CD14-positive monocyte (primary cell): ENCODE measurements around the gene HK1. TPM values are rescaled to one million over a fixed set of nuclear protein-coding genes. Genes with fewer than 3 reads are reported as not detected.

Experiments used
- DNase-seq, 3 donors: peaks; one replicate each; pipeline ENCODE4 v3.0.0-alpha.2; 2011 to 2022
- H2AFZ ChIP-seq: 2 replicates; pipeline ENCODE4 v1.6.0; 2012; ENCODE audit warnings: mild to moderate bottlenecking, low read depth, low read length, inconsistent platforms; ENCODE audit not compliant: insufficient read depth, poor library complexity, severe bottlenecking
- H3K27ac ChIP-seq, 2 donors: 1 replicate in 1 of 2; 2 replicates in 1 of 2; pipeline ENCODE4 v1.5.1; 2012 to 2013; ENCODE audit warnings: low read length in 2 of 2, control low read depth in 1 of 2, inconsistent platforms in 1 of 2, low read depth in 1 of 2, mild to moderate bottlenecking in 1 of 2
- H3K27me3 ChIP-seq, 2 donors: one replicate each; pipeline versions ENCODE4 v1.6.0 to v1.6.1; 2011 to 2013; ENCODE audit warnings: low read length in 2 of 2; ENCODE audit not compliant: control insufficient read depth in 2 of 2, insufficient read depth in 2 of 2
- H3K36me3 ChIP-seq, 2 donors: replicated peaks in 1 of 2; 1 replicate in 1 of 2; 2 replicates in 1 of 2; pipeline versions ENCODE4 v1.5.1 to v1.6.1; 2012 to 2013; ENCODE audit warnings: low read length in 2 of 2, control low read depth in 1 of 2, inconsistent platforms in 1 of 2, mild to moderate bottlenecking in 1 of 2; ENCODE audit not compliant: insufficient read depth in 2 of 2, control insufficient read depth in 1 of 2
- H3K4me1 ChIP-seq, 2 donors: 1 replicate in 1 of 2; 2 replicates in 1 of 2; pipeline versions ENCODE4 v1.5.1 to v1.6.1; 2012 to 2013; ENCODE audit warnings: low read length in 2 of 2, control low read depth in 1 of 2, inconsistent platforms in 1 of 2, mild to moderate bottlenecking in 1 of 2, moderate library complexity in 1 of 2; ENCODE audit not compliant: insufficient read depth in 2 of 2, control insufficient read depth in 1 of 2
- H3K4me2 ChIP-seq: replicated peaks from 2 replicates; pipeline ENCODE3; 2012; ENCODE audit warnings: low read length, moderate library complexity, mild to moderate bottlenecking; ENCODE audit not compliant: poor library complexity, severe bottlenecking; ENCODE audit errors: extremely low read depth
- H3K4me3 ChIP-seq, 3 experiments: fragments of 200-600 bp in 1 of 3; sonication (generic) in 1 of 3; replicated peaks in 1 of 3; 1 replicate in 2 of 3; 2 replicates in 1 of 3; pipeline ENCODE4 v1.5.1; 2011 to 2013; ENCODE audit warnings: low read length in 3 of 3, mild to moderate bottlenecking in 3 of 3, control low read depth in 2 of 3, low read depth in 2 of 3, inconsistent platforms in 1 of 3, moderate library complexity in 1 of 3
- H3K79me2 ChIP-seq: 2 replicates; pipeline ENCODE4 v1.6.0; 2012; ENCODE audit warnings: mild to moderate bottlenecking, control low read depth, inconsistent platforms, low read length, moderate library complexity; ENCODE audit not compliant: insufficient read depth
- H3K9ac ChIP-seq: 2 replicates; pipeline ENCODE4 v1.6.0; 2017; ENCODE audit warnings: low read length, mild to moderate bottlenecking; ENCODE audit not compliant: insufficient read depth, poor library complexity, severe bottlenecking
- H3K9me3 ChIP-seq, 2 donors: replicated peaks in 1 of 2; 1 replicate in 1 of 2; 2 replicates in 1 of 2; pipeline versions ENCODE4 v1.5.1 to v1.6.1; 2012 to 2013; ENCODE audit warnings: low read length in 2 of 2, control low read depth in 1 of 2; ENCODE audit not compliant: control insufficient read depth in 1 of 2, insufficient read depth in 1 of 2
- H4K20me1 ChIP-seq: 2 replicates; pipeline ENCODE4 v1.6.0; 2012; ENCODE audit warnings: mild to moderate bottlenecking, low read length, control low read depth, moderate library complexity; ENCODE audit not compliant: insufficient read depth
- H3K27ac Mint-ChIP-seq, 7 donors: one replicate each; pipeline ENCODE4 v1.8.0; 2020; ENCODE audit warnings: mild to moderate bottlenecking in 7 of 7, mixed read lengths in 7 of 7, moderate library complexity in 6 of 7, inconsistent platforms in 2 of 7
- H3K27me3 Mint-ChIP-seq, 3 donors: one replicate each; pipeline ENCODE4 v1.8.0; 2021 to 2022; ENCODE audit warnings: low read depth in 3 of 3, mild to moderate bottlenecking in 3 of 3, mixed read lengths in 3 of 3, moderate library complexity in 3 of 3, inconsistent platforms in 1 of 3
- H3K36me3 Mint-ChIP-seq, 2 donors: one replicate each; pipeline ENCODE4 v1.8.0; 2020; ENCODE audit warnings: mixed read lengths in 2 of 2, inconsistent platforms in 1 of 2, mild to moderate bottlenecking in 1 of 2
- H3K4me1 Mint-ChIP-seq: one replicate; pipeline ENCODE4 v1.8.0; 2020; ENCODE audit warnings: mild to moderate bottlenecking, mixed read lengths
- H3K4me3 Mint-ChIP-seq, 2 donors: one replicate each; pipeline ENCODE4 v1.8.0; 2020; ENCODE audit warnings: mild to moderate bottlenecking in 2 of 2, mixed read lengths in 2 of 2, moderate library complexity in 1 of 2
- H3K9me3 Mint-ChIP-seq, 7 donors: one replicate each; pipeline ENCODE4 v1.8.0; 2020 to 2022; ENCODE audit warnings: mixed read lengths in 7 of 7, mild to moderate bottlenecking in 6 of 7, moderate library complexity in 6 of 7, inconsistent platforms in 2 of 7
- WGBS: methylation state at CpG from one replicate; pipeline ENCODE4 v1.1.5; 2013; ENCODE audit warnings: missing lambda C conversion rate; ENCODE audit not compliant: insufficient coverage; 5-methylcytosine and 5-hydroxymethylcytosine counted together
- intact Hi-C, 2 donors: fragments of 100-400 bp; cut with micrococcal nuclease; formaldehyde crosslinking; loops; one replicate each; pipeline versions ENCODE4 v1.15.0 to v1.15.1; 2023
- polyA plus RNA-seq, 3 donors: library from polyadenylated mRNA; depleted of rRNA in 1 of 3; unstranded in 2 of 3; stranded (reverse) in 1 of 3; fragments of 300-500 nt in 2 of 3; fragments of >200 nt in 1 of 3; fragmentation: Illumina TruSeq in 2 of 3; gene quantifications; 1 replicate in 2 of 3; 2 replicates in 1 of 3; pipeline ENCODE4 v1.2.3, GENCODE V29; 2012 to 2021
- TF ChIP-seq, protein P1 (sequence below): fragments of 200-600 bp; IDR thresholded peaks from one replicate; pipeline ENCODE4 v1.8.0; 2022; ENCODE audit warnings: antibody characterized with exemption, mild to moderate bottlenecking

HK1 gene
- polyA plus RNA-seq, 3 donors: 57.9 to 146 (median 125) TPM

DNA sequence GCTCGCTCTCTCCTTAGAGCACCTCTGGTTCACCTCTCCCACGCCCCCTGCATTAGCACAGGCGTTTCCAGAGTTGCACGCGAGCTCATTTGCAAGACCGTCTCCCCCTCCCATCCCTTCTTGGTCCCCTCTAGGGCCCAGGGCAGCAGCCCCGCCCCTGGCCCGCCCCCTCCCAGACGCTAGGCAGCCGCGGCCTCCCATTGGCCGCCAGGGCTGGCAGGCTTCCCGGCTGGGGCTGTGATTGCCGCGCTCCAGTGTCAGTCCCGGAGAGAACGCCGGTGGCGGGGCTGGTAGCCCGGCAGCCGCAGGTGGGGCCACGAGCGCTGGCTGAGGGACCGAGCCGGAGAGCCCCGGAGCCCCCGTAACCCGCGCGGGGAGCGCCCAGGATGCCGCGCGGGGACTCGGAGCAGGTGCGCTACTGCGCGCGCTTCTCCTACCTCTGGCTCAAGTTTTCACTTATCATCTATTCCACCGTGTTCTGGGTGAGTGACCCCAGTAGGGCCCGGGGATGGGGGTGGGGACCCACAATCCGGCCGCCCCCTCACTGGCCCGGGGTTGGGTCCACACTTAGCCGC, 173.0 kb downstream of the HK1 start, which contains the start of gene TSPAN15:
Gene TSPAN15 (plus strand): TSS at position 257 of the 575 bp plus-strand sequence. CDS start 130 bp downstream, at position 387.
- Histone ChIP-seq H3K79me2 (no peaks in the 10 kb centered on the region), H3K9me3 (no peaks in the 10 kb centered on the region), H4K20me1 (no peaks in the 10 kb centered on the region), H2AFZ (peak within 1 kb of the TSS; percentile 78), H3K27ac (no peak within 1 kb of the TSS), H3K36me3 (no peaks in the 10 kb centered on the region), H3K4me1 (peaks cover 11 to 14% of the 10 kb centered on the region in 2 donors), H3K9ac (peak within 1 kb of the TSS; percentile 53), H3K27me3 (peaks cover 12 to 25% of the 10 kb centered on the region in 2 donors), H3K4me3 (peak within 1 kb of the TSS; percentile 36 to 78 (median 40)), H3K4me2 (peak within 1 kb of the TSS; percentile 89)
- H3K27me3 Mint-ChIP-seq: peaks cover 20 to 37% (median 29%) of the 10 kb centered on the region in 3 donors
- H3K4me1 Mint-ChIP-seq: peaks cover 20% of the 10 kb centered on the region
- under 1% methylated on average over 41 of the region's 45 CpGs for WGBS
- peaks cover 0 to 2% of the 10 kb centered on the region in 2 donors for H3K36me3 Mint-ChIP-seq
- H3K27ac Mint-ChIP-seq: peak within 1 kb of the TSS in 2 of 7 donors; percentile 3 to 69
- intact Hi-C loops: no loop called here
- TF ChIP-seq, protein P1, sequence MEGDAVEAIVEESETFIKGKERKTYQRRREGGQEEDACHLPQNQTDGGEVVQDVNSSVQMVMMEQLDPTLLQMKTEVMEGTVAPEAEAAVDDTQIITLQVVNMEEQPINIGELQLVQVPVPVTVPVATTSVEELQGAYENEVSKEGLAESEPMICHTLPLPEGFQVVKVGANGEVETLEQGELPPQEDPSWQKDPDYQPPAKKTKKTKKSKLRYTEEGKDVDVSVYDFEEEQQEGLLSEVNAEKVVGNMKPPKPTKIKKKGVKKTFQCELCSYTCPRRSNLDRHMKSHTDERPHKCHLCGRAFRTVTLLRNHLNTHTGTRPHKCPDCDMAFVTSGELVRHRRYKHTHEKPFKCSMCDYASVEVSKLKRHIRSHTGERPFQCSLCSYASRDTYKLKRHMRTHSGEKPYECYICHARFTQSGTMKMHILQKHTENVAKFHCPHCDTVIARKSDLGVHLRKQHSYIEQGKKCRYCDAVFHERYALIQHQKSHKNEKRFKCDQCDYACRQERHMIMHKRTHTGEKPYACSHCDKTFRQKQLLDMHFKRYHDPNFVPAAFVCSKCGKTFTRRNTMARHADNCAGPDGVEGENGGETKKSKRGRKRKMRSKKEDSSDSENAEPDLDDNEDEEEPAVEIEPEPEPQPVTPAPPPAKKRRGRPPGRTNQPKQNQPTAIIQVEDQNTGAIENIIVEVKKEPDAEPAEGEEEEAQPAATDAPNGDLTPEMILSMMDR: no peak
- DNase-seq: peak; percentile 28 to 48 (median 39)
- H3K9me3 Mint-ChIP-seq: peaks cover 0 to 4% (median 0%) of the 10 kb centered on the region in 7 donors
- peak within 1 kb of the TSS; percentile 80 to 94 for H3K4me3 Mint-ChIP-seq

Other genes starting within 250 kb of the HK1 start
- gene SRGN, start 190.4 kb upstream of the HK1 start, polyA plus RNA-seq: 1,000 to 10,000 TPM; 1,724 to 3,407 (median 1,859) TPM
- 10 to 100 TPM; 10.1 to 58.3 (median 42.1) TPM for gene VPS26A, start 154.3 kb upstream of the HK1 start, polyA plus RNA-seq
- gene SUPV3L1, start 98.3 kb upstream of the HK1 start, polyA plus RNA-seq: 10 to 100 TPM in 1 of 3 donors, 1 to 10 TPM in 2; 6.8 to 18.8 (median 7.3) TPM
- gene HKDC1, start 58.2 kb upstream of the HK1 start, polyA plus RNA-seq: not detected
- under 1 TPM; 0.19 to 0.23 (median 0.20) TPM for gene TACR2, start 138.4 kb downstream of the HK1 start, polyA plus RNA-seq
- gene TSPAN15, start 173.0 kb downstream of the HK1 start, polyA plus RNA-seq: under 1 TPM in 2 of 3 donors, not detected in 1; 0.22 to 0.39 TPM